GM18868 (cell line): ENCODE data around the gene MACROD2.
"Not testable (repeated sequence)": the region's sequence is repeated elsewhere in the genome, so short reads cannot be mapped to it uniquely, and the experiment has no call there.

ENCODE experiments used
- ATAC-seq: cut with Tn5 transposase; IDR thresholded peaks from one replicate; pipeline ENCODE4 v1.9.1; 2021; ENCODE audit warnings: mild to moderate bottlenecking, moderate library complexity; ENCODE audit not compliant: unreplicated experiment

MACROD2 gene

GRCh38 chr20:14450256-14450655, 454.9 kb downstream of the MACROD2 start:
- no peak for ATAC-seq

GRCh38 chr20:14451458-14451857, 456.1 kb downstream of the MACROD2 start:
- ATAC-seq: no peak

- no peak for ATAC-seq
These were observed 457.9 kb downstream of the MACROD2 start for GRCh38 chr20:14453259-14453658.

- no peak for ATAC-seq
These were observed 459.0 kb downstream of the MACROD2 start for GRCh38 chr20:14454296-14454695.

- ATAC-seq: not testable (repeated sequence)
These were observed 471.9 kb downstream of the MACROD2 start for GRCh38 chr20:14467104-14467827.

GRCh38 chr20:14470231-14470899, 475.0 kb downstream of the MACROD2 start:
- ATAC-seq: no peak

- ATAC-seq: no peak
These were observed 475.8 kb downstream of the MACROD2 start for GRCh38 chr20:14470977-14471661.

GRCh38 chr20:14477125-14477524, 481.8 kb downstream of the MACROD2 start:
- ATAC-seq: no peak

GRCh38 chr20:14478126-14478525, 482.8 kb downstream of the MACROD2 start:
- no peak for ATAC-seq

GRCh38 chr20:14481863-14482262, 486.5 kb downstream of the MACROD2 start:
- no peak for ATAC-seq

GRCh38 chr20:14488212-14488611, 492.9 kb downstream of the MACROD2 start:
- no peak for ATAC-seq

GRCh38 chr20:14488756-14489479, 493.6 kb downstream of the MACROD2 start:
- ATAC-seq: no peak

GRCh38 chr20:14489544-14489943, 494.2 kb downstream of the MACROD2 start:
- no peak for ATAC-seq

GRCh38 chr20:14491436-14491835, 496.1 kb downstream of the MACROD2 start:
- ATAC-seq: no peak

- ATAC-seq: no peak
These were observed 498.1 kb downstream of the MACROD2 start for GRCh38 chr20:14493408-14493807.

GRCh38 chr20:14494355-14494754, 499.0 kb downstream of the MACROD2 start:
- ATAC-seq: no peak

GRCh38 chr20:14495066-14495465, 499.8 kb downstream of the MACROD2 start:
- ATAC-seq: no peak

- ATAC-seq: no peak
These were observed 501.7 kb downstream of the MACROD2 start for GRCh38 chr20:14497004-14497403.

- ATAC-seq: no peak
These were observed 503.5 kb downstream of the MACROD2 start for GRCh38 chr20:14498772-14499171.

- no peak for ATAC-seq
These were observed 510.2 kb downstream of the MACROD2 start for GRCh38 chr20:14505476-14505875.

GRCh38 chr20:14507711-14508110, 512.4 kb downstream of the MACROD2 start:
- no peak for ATAC-seq
